HG02759 (cell line): ENCODE results near the gene ART5.
"Not testable (repeated sequence)": the region's sequence is repeated elsewhere in the genome, so short reads cannot be mapped to it uniquely, and the experiment has no call there.

Source experiments
- ATAC-seq: cut with Tn5 transposase; IDR thresholded peaks from one replicate; pipeline ENCODE4 v1.9.1; 2021; ENCODE audit warnings: mild to moderate bottlenecking, moderate library complexity; ENCODE audit not compliant: unreplicated experiment

Gene ART5

GRCh38 chr11:3658252-3658651 is 16.5 kb upstream of the ART5 start:
- ATAC-seq: no peak

- ATAC-seq: not testable (repeated sequence)
Observed at GRCh38 chr11:3657331-3657730, 15.5 kb upstream of the ART5 start.

GRCh38 chr11:3655547-3655946 is 13.8 kb upstream of the ART5 start:
- no peak for ATAC-seq

- not testable (repeated sequence) for ATAC-seq
Observed at GRCh38 chr11:3652514-3652913, 10.7 kb upstream of the ART5 start.

GRCh38 chr11:3649374-3649773 is 7.6 kb upstream of the ART5 start:
- not testable (repeated sequence) for ATAC-seq

GRCh38 chr11:3648843-3649242 is 7.1 kb upstream of the ART5 start:
- not testable (repeated sequence) for ATAC-seq

- ATAC-seq: no peak
Observed at GRCh38 chr11:3645552-3645951, 3.8 kb upstream of the ART5 start.

GRCh38 chr11:3644817-3645235 is 3.0 kb upstream of the ART5 start, which contains the start of gene ART1:
TSS of gene ART1 (plus strand) at chr11:3645128. CDS start at chr11:3659214, 14,086 bp downstream.
- ATAC-seq: no peak

- ATAC-seq: not testable (repeated sequence)
Observed at GRCh38 chr11:3643102-3643546, 1.3 kb upstream of the ART5 start.

- peak; percentile 50 for ATAC-seq
Observed at GRCh38 chr11:3642071-3642951, 519 bp upstream of the ART5 start.

GRCh38 chr11:3641191-3641590 is 601 bp downstream of the ART5 start:
- no peak for ATAC-seq

GRCh38 chr11:3639841-3640240 is 2.0 kb downstream of the ART5 start:
- no peak for ATAC-seq

- no peak for ATAC-seq
Observed at GRCh38 chr11:3638513-3638912, 3.3 kb downstream of the ART5 start.

- ATAC-seq: no peak
Observed at GRCh38 chr11:3637201-3637600, 4.6 kb downstream of the ART5 start.

- no peak for ATAC-seq
Observed at GRCh38 chr11:3635641-3636375, 6.0 kb downstream of the ART5 start.

- no peak for ATAC-seq
Observed at GRCh38 chr11:3632070-3632660, 9.6 kb downstream of the ART5 start.

- no peak for ATAC-seq
Observed at GRCh38 chr11:3631331-3631730, 10.5 kb downstream of the ART5 start.

GRCh38 chr11:3627291-3627690 is 14.5 kb downstream of the ART5 start:
- ATAC-seq: no peak

GRCh38 chr11:3626250-3626960 is 15.4 kb downstream of the ART5 start:
- ATAC-seq: no peak

GRCh38 chr11:3623767-3624458 is 17.9 kb downstream of the ART5 start:
- ATAC-seq: no peak
